H1 (cell line): ENCODE results near the gene RPS15. TPM values are rescaled to one million over a fixed set of nuclear protein-coding genes. Genes with fewer than 3 reads are reported as not detected.

Experiments used
- CTCF ChIA-PET: fragments of 300-600 bp; sonication (Branson Sonifier 250); formaldehyde crosslinking; loops from one replicate; lab custom pipeline; 2021; ENCODE audit not compliant: partially characterized antibody; lab: Charles Lee
- POLR2A ChIA-PET: fragments of 300-600 bp; sonication (Branson Sonifier 250); formaldehyde crosslinking; loops from one replicate; lab custom pipeline; 2021; ENCODE audit warnings: inconsistent platforms; ENCODE audit not compliant: partially characterized antibody; lab: Charles Lee
- DNase-seq, 2 experiments: peaks; one replicate each; pipeline versions ENCODE4 v3.0.0 to v3.0.0-alpha.2; 2010 to 2022; ENCODE audit warnings: low spot score in 2 of 2, low read depth in 1 of 2, mixed read lengths in 1 of 2
- FAIRE-seq: peaks from 2 replicates; lab custom pipeline; 2011; peaks lifted over from hg19 to GRCh38; lab: Jason Lieb, UNC
- H2AFZ ChIP-seq: 2 replicates; pipeline ENCODE4 v1.8.1; 2012; ENCODE audit warnings: low read length, inconsistent platforms
- H2AK5ac ChIP-seq: 2 replicates; pipeline ENCODE4 v1.6.1; 2013; ENCODE audit warnings: low read depth, low read length
- H2BK120ac ChIP-seq: replicated peaks from 2 replicates; pipeline ENCODE3; 2013; ENCODE audit warnings: low read depth, low read length, inconsistent platforms
- H2BK12ac ChIP-seq: 2 replicates; pipeline ENCODE4 v1.6.1; 2013; ENCODE audit warnings: low read depth, low read length
- H2BK15ac ChIP-seq: 2 replicates; pipeline ENCODE4 v1.6.1; 2013; ENCODE audit warnings: low read length
- H2BK20ac ChIP-seq: 2 replicates; pipeline ENCODE4 v1.6.1; 2013; ENCODE audit warnings: low read length
- H2BK5ac ChIP-seq: 2 replicates; pipeline ENCODE4 v1.6.1; 2013; ENCODE audit warnings: low read depth, low read length
- H3K14ac ChIP-seq: 2 replicates; pipeline ENCODE4 v1.6.1; 2013; ENCODE audit warnings: inconsistent platforms; ENCODE audit not compliant: insufficient read length
- H3K18ac ChIP-seq: 2 replicates; pipeline ENCODE4 v1.6.1; 2013; ENCODE audit warnings: low read length; ENCODE audit errors: extremely low read depth
- H3K23ac ChIP-seq: 2 replicates; pipeline ENCODE4 v1.6.1; 2013; ENCODE audit warnings: inconsistent platforms; ENCODE audit not compliant: insufficient read length
- H3K23me2 ChIP-seq: 2 replicates; pipeline ENCODE4 v1.6.1; 2013; ENCODE audit warnings: low read depth, low read length
- H3K27ac ChIP-seq: 2 replicates; pipeline ENCODE4 v1.6.1; 2011; ENCODE audit warnings: low read depth, low read length, inconsistent platforms
- H3K27me3 ChIP-seq, 4 experiments: replicated peaks in 1 of 4; 1 replicate in 1 of 4; 2 replicates in 3 of 4; pipeline versions ENCODE4 v1.6.1 to v1.8.1; 2011 to 2013; ENCODE audit warnings: low read length in 3 of 4, mild to moderate bottlenecking in 3 of 4, inconsistent platforms in 2 of 4, mixed read lengths in 2 of 4, moderate library complexity in 1 of 4; ENCODE audit not compliant: control insufficient read depth in 3 of 4, insufficient read depth in 3 of 4; ENCODE audit errors: extremely low read depth in 1 of 4
- H3K36me3 ChIP-seq, 4 experiments: 2 replicates each; pipeline versions ENCODE4 v1.6.1 to v1.8.1; 2011 to 2013; ENCODE audit warnings: mild to moderate bottlenecking in 4 of 4, low read length in 3 of 4, moderate library complexity in 2 of 4, control low read depth in 1 of 4, inconsistent platforms in 1 of 4; ENCODE audit not compliant: insufficient read depth in 4 of 4, control insufficient read depth in 2 of 4
- H3K4ac ChIP-seq: replicated peaks from 2 replicates; pipeline ENCODE3; 2013; ENCODE audit warnings: low read length, low read depth, mixed read lengths, inconsistent platforms; ENCODE audit not compliant: insufficient read length
- H3K4me1 ChIP-seq, 4 experiments: replicated peaks in 1 of 4; 1 replicate in 1 of 4; 2 replicates in 3 of 4; pipeline versions ENCODE4 v1.6.1 to v1.8.1; 2011 to 2013; ENCODE audit warnings: low read length in 3 of 4, inconsistent platforms in 2 of 4, mixed read lengths in 1 of 4; ENCODE audit not compliant: insufficient read depth in 4 of 4, control insufficient read depth in 3 of 4
- H3K4me2 ChIP-seq, 2 experiments: 2 replicates each; pipeline versions ENCODE4 v1.6.1 to v1.8.1; 2011 to 2013; ENCODE audit warnings: low read depth in 2 of 2, low read length in 2 of 2, control low read depth in 1 of 2, inconsistent platforms in 1 of 2, mild to moderate bottlenecking in 1 of 2; ENCODE audit not compliant: insufficient read depth in 1 of 2
- H3K4me3 ChIP-seq, 4 experiments: fragments of 200-600, 300-600 bp in 1 of 4; sonication (generic), shearing (Covaris generic), sonication (Bioruptor Twin) in 1 of 4; 2 replicates each; pipeline versions ENCODE4 v1.5.1 to v1.8.1; 2011 to 2016; ENCODE audit warnings: low read length in 4 of 4, low read depth in 3 of 4, control low read depth in 2 of 4, inconsistent platforms in 2 of 4, mild to moderate bottlenecking in 2 of 4, mixed read lengths in 1 of 4, moderate library complexity in 1 of 4; ENCODE audit not compliant: insufficient read depth in 2 of 4; ENCODE audit errors: extremely low read depth in 1 of 4
- H3K56ac ChIP-seq: replicated peaks from 2 replicates; pipeline ENCODE3; 2013; ENCODE audit warnings: low read depth, mild to moderate bottlenecking, mixed read lengths, low read length, inconsistent platforms; ENCODE audit not compliant: insufficient read length
- H3K79me1 ChIP-seq: 2 replicates; pipeline ENCODE4 v1.6.1; 2013; ENCODE audit warnings: low read depth, low read length, control low read depth
- H3K79me2 ChIP-seq, 2 experiments: 2 replicates each; pipeline versions ENCODE4 v1.6.1 to v1.8.1; 2012 to 2013; ENCODE audit warnings: low read length in 2 of 2, mild to moderate bottlenecking in 2 of 2, inconsistent platforms in 1 of 2; ENCODE audit not compliant: insufficient read depth in 2 of 2, control insufficient read depth in 1 of 2
- H3K9ac ChIP-seq, 4 experiments: replicated peaks in 1 of 4; 1 replicate in 1 of 4; 2 replicates in 3 of 4; pipeline versions ENCODE4 v1.6.1 to v1.8.1; 2011 to 2013; ENCODE audit warnings: low read depth in 3 of 4, low read length in 3 of 4, control low read depth in 2 of 4, mild to moderate bottlenecking in 2 of 4, moderate library complexity in 2 of 4, inconsistent platforms in 1 of 4; ENCODE audit errors: extremely low read depth in 1 of 4
- H3K9me3 ChIP-seq, 2 experiments: 2 replicates each; pipeline versions ENCODE4 v1.6.1 to v1.8.1; 2012 to 2013; ENCODE audit warnings: mild to moderate bottlenecking in 2 of 2, moderate library complexity in 2 of 2, control low read depth in 1 of 2, inconsistent platforms in 1 of 2, low read depth in 1 of 2, low read length in 1 of 2, mixed read lengths in 1 of 2; ENCODE audit not compliant: insufficient read depth in 2 of 2
- H4K20me1 ChIP-seq, 2 experiments: replicated peaks in 1 of 2; 2 replicates each; pipeline versions ENCODE3 to v1.8.1; 2011 to 2013; ENCODE audit warnings: inconsistent platforms in 2 of 2, low read length in 2 of 2, mild to moderate bottlenecking in 1 of 2; ENCODE audit not compliant: insufficient read depth in 2 of 2, control insufficient read depth in 1 of 2
- H4K5ac ChIP-seq: 2 replicates; pipeline ENCODE4 v1.6.1; 2013; ENCODE audit warnings: low read length, low read depth, mixed read lengths, inconsistent platforms; ENCODE audit not compliant: insufficient read length
- H4K8ac ChIP-seq: 2 replicates; pipeline ENCODE4 v1.8.0; 2013; ENCODE audit warnings: mild to moderate bottlenecking, moderate library complexity, low read length, inconsistent platforms; ENCODE audit not compliant: insufficient read depth; ENCODE audit errors: extremely low read depth
- H4K91ac ChIP-seq: replicated peaks from 2 replicates; pipeline ENCODE3; 2013; ENCODE audit warnings: low read length, mixed read lengths, inconsistent platforms; ENCODE audit not compliant: insufficient read length
- HDAC2 ChIP-seq, 2 experiments: fragments of 300-600 bp in 1 of 2; sonication (generic) in 1 of 2; IDR thresholded peaks; 2 replicates each; pipeline ENCODE4 v1.6.1; 2011 to 2012; ENCODE audit warnings: low read depth in 2 of 2, low read length in 2 of 2, mild to moderate bottlenecking in 2 of 2, moderate library complexity in 2 of 2, borderline replicate concordance in 1 of 2, inconsistent platforms in 1 of 2
- MAFK ChIP-seq: IDR thresholded peaks from 2 replicates; pipeline ENCODE4 v1.6.1; 2012; ENCODE audit warnings: low read depth, mild to moderate bottlenecking, improper control_type of control experiment, low read length
- NRF1 ChIP-seq: IDR thresholded peaks from 2 replicates; pipeline ENCODE4 v1.6.1; 2011; ENCODE audit warnings: mild to moderate bottlenecking, low read depth, low read length, improper control_type of control experiment
- POLR2AphosphoS5 ChIP-seq: IDR thresholded peaks from 2 replicates; pipeline ENCODE4 v1.6.1; 2011; ENCODE audit warnings: low read depth, low read length
- RAD21 ChIP-seq, 2 experiments: IDR thresholded peaks in 1 of 2; conservative IDR thresholded peaks in 1 of 2; 2 replicates each; pipeline ENCODE4 v1.6.1; 2011; ENCODE audit warnings: low read depth in 2 of 2, low read length in 2 of 2, improper control_type of control experiment in 1 of 2, inconsistent platforms in 1 of 2, mild to moderate bottlenecking in 1 of 2, moderate library complexity in 1 of 2
- SP4 ChIP-seq: IDR thresholded peaks from 2 replicates; pipeline ENCODE4 v1.6.1; 2012; ENCODE audit warnings: low read length, inconsistent platforms
- WGBS, 2 experiments: shearing (Covaris generic) in 1 of 2; methylation state at CpG; one replicate each; pipeline versions ENCODE4 v1.1.6 to v1.1.7; 2013 to 2015; ENCODE audit warnings: low lambda C conversion rate in 2 of 2, mixed read lengths in 2 of 2, inconsistent platforms in 1 of 2, low coverage in 1 of 2, missing lambda C conversion rate in 1 of 2; ENCODE audit not compliant: insufficient replicate concordance in 2 of 2, insufficient coverage in 1 of 2, insufficient read length in 1 of 2; ENCODE audit errors: extremely low coverage in 1 of 2, missing lambda C conversion rate in 1 of 2; 5-methylcytosine and 5-hydroxymethylcytosine counted together
- polyA plus RNA-seq, 7 experiments: library from polyadenylated mRNA; depleted of rRNA in 3 of 7; stranded (reverse) in 5 of 7; unstranded in 2 of 7; fragments of >200 nt in 5 of 7; fragments of 200-250 nt in 2 of 7; gene quantifications; 1 replicate in 5 of 7; 2 replicates in 1 of 7; 4 replicates in 1 of 7; pipeline versions ENCODE4 v1.2.1 to v1.2.3, GENCODE V29; 2011 to 2013; ENCODE audit warnings: missing spikeins in 2 of 7, mixed read lengths in 2 of 7
- total RNA-seq: library from RNA; stranded (reverse); fragmentation: NEBNext Ultra II Directional; extraction: Animal tissue kit (Norgen Biotek cat#: 25700); gene quantifications from 2 replicates; pipeline ENCODE4 v1.2.1, GENCODE V29; 2021
- TF ChIP-seq, protein P1 (sequence below): IDR thresholded peaks from 2 replicates; pipeline ENCODE4 v1.6.1; 2012; ENCODE audit warnings: inconsistent platforms
- TF ChIP-seq, protein P2 (sequence below): IDR thresholded peaks from 2 replicates; pipeline ENCODE4 v1.6.1; 2012; ENCODE audit warnings: inconsistent platforms

The RPS15 gene
- total and polyA plus RNA-seq, 2 of the 8 experiments (the other 6 are each of a cell fraction or from before 2014, with no cell fraction given) = 1,562 to 3,890 TPM

DNA sequence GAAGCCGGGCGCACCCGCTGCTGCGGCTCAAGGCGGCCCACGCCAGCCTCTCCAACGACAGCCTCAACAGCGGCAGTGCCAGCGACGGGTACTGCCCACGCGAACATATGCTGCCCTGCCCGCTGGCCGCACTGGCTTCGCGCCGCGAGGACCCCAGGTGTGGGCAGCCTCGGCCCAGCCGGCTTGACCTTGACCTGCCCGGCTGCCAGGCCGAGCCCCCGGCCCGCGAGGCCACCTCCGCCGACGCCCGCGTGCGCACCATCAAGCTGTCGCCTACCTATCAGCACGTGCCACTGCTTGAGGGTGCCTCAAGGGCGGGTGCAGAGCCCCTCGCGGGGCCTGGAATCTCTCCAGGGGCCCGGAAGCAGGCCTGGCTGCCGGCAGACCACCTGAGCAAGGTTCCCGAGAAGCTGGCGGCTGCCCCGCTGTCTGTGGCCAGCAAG, 27.8 kb downstream of the RPS15 start:
- Histone ChIP-seq H3K14ac (no peak overlapping the region), H3K23me2 (peaks cover 11% of the 10 kb centered on the region; the same call in 1 of the 2 replicates), H3K56ac (no peak overlapping the region)
- TF ChIP-seq, protein P1, sequence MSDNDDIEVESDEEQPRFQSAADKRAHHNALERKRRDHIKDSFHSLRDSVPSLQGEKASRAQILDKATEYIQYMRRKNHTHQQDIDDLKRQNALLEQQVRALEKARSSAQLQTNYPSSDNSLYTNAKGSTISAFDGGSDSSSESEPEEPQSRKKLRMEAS = peak; percentile 8; the same call in 1 of the 2 replicates
- no peak for TF ChIP-seq NRF1
- TF ChIP-seq MAFK = no peak
- TF ChIP-seq POLR2AphosphoS5 = no peak
- TF ChIP-seq, protein P2, sequence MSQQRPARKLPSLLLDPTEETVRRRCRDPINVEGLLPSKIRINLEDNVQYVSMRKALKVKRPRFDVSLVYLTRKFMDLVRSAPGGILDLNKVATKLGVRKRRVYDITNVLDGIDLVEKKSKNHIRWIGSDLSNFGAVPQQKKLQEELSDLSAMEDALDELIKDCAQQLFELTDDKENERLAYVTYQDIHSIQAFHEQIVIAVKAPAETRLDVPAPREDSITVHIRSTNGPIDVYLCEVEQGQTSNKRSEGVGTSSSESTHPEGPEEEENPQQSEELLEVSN = peak; percentile 50
- no peak for TF ChIP-seq SP4
- no peak for TF ChIP-seq RAD21 (IDR thresholded peaks at IDR 0.05 in 1 of 2, conservative IDR thresholded peaks at IDR 0.05 in 1 of 2; ENCODE audit: low read depth in 2 of 2, low read length in 2 of 2)
- 0 out of 4 replicates have a peak, but pooled peaks of 1 of the 2 experiments have one; percentile 10 for TF ChIP-seq HDAC2 (IDR thresholded peaks at IDR 0.05; ENCODE audit: borderline replicate concordance in 1 of 2, low read depth in 2 of 2, low read length in 2 of 2)
- TF ChIP-seq, all 59 proteins: peak for 3
- peaks cover 0 to 44% (median 22%) of the 10 kb centered on the region in 4 experiments; a peak in 5 of 7 replicates for H3K4me1 ChIP-seq
- H2BK120ac ChIP-seq = no peak overlapping the region
- peaks cover 10 to 31% of the 10 kb centered on the region in 2 experiments for H4K20me1 ChIP-seq
- H2AFZ ChIP-seq = no peak overlapping the region
- H2BK20ac ChIP-seq = no peak overlapping the region
- H3K4me3 ChIP-seq = peak overlapping the region in 1 of 4 experiments; percentile 51; a peak in 2 of 8 replicates
- H4K8ac ChIP-seq = no peak overlapping the region
- no peak overlapping the region for H2BK5ac ChIP-seq
- no peak overlapping the region for H3K9ac ChIP-seq
- no peak overlapping the region for H4K91ac ChIP-seq
- CTCF ChIA-PET = interaction anchor here (0.6 to 5.5 kb wide), 18 partner anchors 8 to 80 kb away, joined by 3 to 53 read pairs (median 4); partner anchors contain the start of gene REEP6
- no peak overlapping the region for H4K5ac ChIP-seq
- no peak overlapping the region for H3K4ac ChIP-seq
- no peak overlapping the region for H2BK15ac ChIP-seq
- no peaks in the 10 kb centered on the region for H3K79me1 ChIP-seq
- POLR2A ChIA-PET = interaction anchor here (0.7 to 5.5 kb wide), 14 partner anchors 9 to 395 kb away, joined by 3 to 72 read pairs (median 4); partner anchors contain the start of genes APC2, CIRBP and REEP6
- peaks cover 57 to 71% (median 70%) of the 10 kb centered on the region in 4 experiments for H3K27me3 ChIP-seq
- peak in 1 of 2 experiments; percentile 63 for DNase-seq
- no peak for FAIRE-seq
- no peak overlapping the region for H3K27ac ChIP-seq
- H2BK12ac ChIP-seq = no peak overlapping the region; the same call in 1 of the 2 replicates
- H3K79me2 ChIP-seq = no peaks in the 10 kb centered on the region
- 54% methylated on average over 35 of the region's 41 CpGs; no CpG with 5 or more reads in 1 of the 2 experiments for WGBS, 2 experiments
- H3K36me3 ChIP-seq = peaks cover 0 to 41% (median 0%) of the 10 kb centered on the region in 4 experiments; a peak in 2 of 8 replicates
- no peak overlapping the region for H2AK5ac ChIP-seq
- H3K18ac ChIP-seq = no peak overlapping the region
- H3K23ac ChIP-seq = no peak overlapping the region
- peaks cover 0 to 7% of the 10 kb centered on the region in 2 experiments; a peak in 1 of 4 replicates for H3K9me3 ChIP-seq
- H3K4me2 ChIP-seq = peak overlapping the region; percentile 68 to 86; a peak in 3 of 4 replicates
